ENCODE data around the gene NOD2.

The NOD2 gene

GRCh38 chr16:50655558-50656055 lies 37.8 kb upstream of the NOD2 start:
- H3K9me3 ChIP-seq (ENCODE audit: control insufficient read depth, low read length): no peaks in the 10 kb centered on the region
- no peak overlapping the region for H3K4me3 ChIP-seq (ENCODE audit: low read depth, low read length)
- H3K36me3 ChIP-seq (ENCODE audit: control insufficient read depth, insufficient read depth, low read length): no peaks in the 10 kb centered on the region
- no peak overlapping the region for H2AFZ ChIP-seq
- H3K27me3 ChIP-seq (ENCODE audit: control insufficient read depth, insufficient read depth, low read length): no peaks in the 10 kb centered on the region
- no peak overlapping the region for H3K27ac ChIP-seq
- no peak overlapping the region for H3K4me2 ChIP-seq (ENCODE audit: low read length)
- H3K9ac ChIP-seq: no peak overlapping the region
- no peaks in the 10 kb centered on the region for H3K4me1 ChIP-seq
- no peaks in the 10 kb centered on the region for H3K79me2 ChIP-seq
- no peak for TF ChIP-seq CTCF (IDR thresholded peaks at IDR 0.05)

GRCh38 chr16:50657241-50657640 lies 36.2 kb upstream of the NOD2 start:
- no peak overlapping the region for H2AFZ ChIP-seq
- H3K4me1 ChIP-seq: no peaks in the 10 kb centered on the region
- no peaks in the 10 kb centered on the region for H3K36me3 ChIP-seq (ENCODE audit: control insufficient read depth, insufficient read depth, low read length)
- no peak overlapping the region for H3K27ac ChIP-seq
- H3K4me3 ChIP-seq (ENCODE audit: low read depth, low read length): no peak overlapping the region
- H3K79me2 ChIP-seq: no peaks in the 10 kb centered on the region
- H3K9ac ChIP-seq: no peak overlapping the region
- H3K27me3 ChIP-seq (ENCODE audit: control insufficient read depth, insufficient read depth, low read length): no peaks in the 10 kb centered on the region
- no peaks in the 10 kb centered on the region for H3K9me3 ChIP-seq (ENCODE audit: control insufficient read depth, low read length)
- no peak overlapping the region for H3K4me2 ChIP-seq (ENCODE audit: low read length)
- no peak for TF ChIP-seq CTCF (IDR thresholded peaks at IDR 0.05)

DNA sequence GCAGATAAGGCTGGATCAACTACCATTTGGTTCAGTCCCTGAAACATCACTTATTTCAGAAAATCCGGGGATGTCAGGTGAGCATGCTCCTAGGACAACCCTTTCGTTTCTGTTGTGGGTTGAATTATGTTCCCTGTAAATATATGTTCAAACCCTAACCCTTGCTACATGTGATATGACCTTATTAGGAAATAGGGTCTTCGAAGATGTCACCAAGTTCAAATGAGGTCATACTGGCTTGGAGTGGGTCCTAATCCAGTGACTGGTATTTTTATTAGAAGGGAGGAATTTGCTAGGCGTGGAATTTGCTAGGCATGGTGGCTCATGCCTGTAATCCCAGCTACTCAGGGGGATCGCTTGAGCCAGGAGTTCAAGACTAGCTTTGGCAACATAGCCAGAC lies 33.6 kb upstream of the NOD2 start:
- no peaks in the 10 kb centered on the region for H3K36me3 ChIP-seq (ENCODE audit: control insufficient read depth, insufficient read depth, low read length)

DNA sequence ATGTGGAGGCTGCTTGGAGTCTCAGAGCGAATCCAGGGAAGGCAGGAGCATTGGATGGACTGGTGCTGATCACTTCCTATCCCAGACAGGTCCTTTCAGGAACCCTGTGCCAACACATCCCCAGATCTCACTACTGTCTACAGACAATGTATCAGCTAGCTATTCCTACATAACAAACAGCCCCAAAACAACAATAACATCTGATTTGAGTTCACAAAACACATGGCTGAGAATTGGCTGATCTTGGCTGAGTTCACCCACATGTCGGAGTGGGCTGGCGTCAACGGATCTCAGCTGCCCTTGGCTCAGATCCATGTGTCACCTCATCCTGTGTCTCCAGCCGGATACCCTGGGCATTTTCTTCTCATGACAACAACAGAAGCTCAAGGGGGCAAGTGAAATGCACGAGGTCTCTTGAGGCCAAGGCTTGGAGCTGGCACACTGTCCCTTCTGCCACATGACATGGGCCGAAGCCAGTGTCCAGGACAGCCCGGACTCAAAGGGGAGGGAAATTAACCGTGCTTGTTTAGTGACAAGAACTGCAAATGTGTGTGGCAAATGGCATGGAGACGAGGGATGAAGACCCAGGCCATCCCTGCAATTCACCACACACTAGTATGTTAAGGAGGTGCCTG lies 31.0 kb upstream of the NOD2 start:
- no peak overlapping the region for H3K4me3 ChIP-seq (ENCODE audit: low read depth, low read length)
- H2AFZ ChIP-seq: no peak overlapping the region
- H3K9me3 ChIP-seq (ENCODE audit: control insufficient read depth, low read length): no peaks in the 10 kb centered on the region
- no peak for TF ChIP-seq CTCF (IDR thresholded peaks at IDR 0.05)
- no peaks in the 10 kb centered on the region for H3K4me1 ChIP-seq
- no peak overlapping the region for H3K4me2 ChIP-seq (ENCODE audit: low read length)
- H3K27ac ChIP-seq: no peak overlapping the region
- H3K9ac ChIP-seq: no peak overlapping the region
- H3K36me3 ChIP-seq (ENCODE audit: control insufficient read depth, insufficient read depth, low read length): no peaks in the 10 kb centered on the region
- H3K27me3 ChIP-seq (ENCODE audit: control insufficient read depth, insufficient read depth, low read length): no peaks in the 10 kb centered on the region
- no peaks in the 10 kb centered on the region for H3K79me2 ChIP-seq

More for the DNA sequence above, 33.6 kb upstream of the NOD2 start:
- no peaks in the 10 kb centered on the region for H3K4me1 ChIP-seq
- no peak overlapping the region for H3K4me2 ChIP-seq (ENCODE audit: low read length)
- TF ChIP-seq CTCF (IDR thresholded peaks at IDR 0.05): no peak
- H3K27me3 ChIP-seq (ENCODE audit: control insufficient read depth, insufficient read depth, low read length): no peaks in the 10 kb centered on the region
- no peak overlapping the region for H3K9ac ChIP-seq
- no peaks in the 10 kb centered on the region for H3K9me3 ChIP-seq (ENCODE audit: control insufficient read depth, low read length)
- H3K27ac ChIP-seq: no peak overlapping the region
- no peaks in the 10 kb centered on the region for H3K79me2 ChIP-seq
- no peak overlapping the region for H3K4me3 ChIP-seq (ENCODE audit: low read depth, low read length)
- no peak overlapping the region for H2AFZ ChIP-seq

DNA sequence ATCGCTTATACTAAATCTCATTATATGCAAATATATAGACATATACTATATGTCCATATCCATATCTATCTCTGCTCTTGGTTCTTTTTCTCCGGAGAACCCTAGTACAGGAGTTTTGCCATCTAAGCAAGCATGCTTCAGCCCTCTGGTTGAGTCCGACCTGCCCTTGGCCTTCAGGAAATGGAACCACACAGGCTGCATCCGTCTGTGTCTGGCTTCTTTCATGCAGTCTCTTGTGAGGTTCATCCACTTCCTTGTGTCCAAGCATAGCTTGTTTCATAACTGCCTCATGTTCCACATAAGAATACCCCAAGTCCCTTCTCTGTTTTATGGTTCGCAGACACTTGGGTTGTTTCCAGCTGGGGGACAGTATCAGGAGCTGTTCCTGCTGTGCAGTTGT lies 29.1 kb upstream of the NOD2 start:
- H3K27ac ChIP-seq: no peak overlapping the region
- H3K4me2 ChIP-seq (ENCODE audit: low read length): no peak overlapping the region
- TF ChIP-seq CTCF (IDR thresholded peaks at IDR 0.05): no peak
- H3K79me2 ChIP-seq: no peaks in the 10 kb centered on the region
- no peak overlapping the region for H3K4me3 ChIP-seq (ENCODE audit: low read depth, low read length)
- no peak overlapping the region for H2AFZ ChIP-seq
- H3K9me3 ChIP-seq (ENCODE audit: control insufficient read depth, low read length): no peaks in the 10 kb centered on the region
- no peaks in the 10 kb centered on the region for H3K36me3 ChIP-seq (ENCODE audit: control insufficient read depth, insufficient read depth, low read length)
- no peak overlapping the region for H3K9ac ChIP-seq
- H3K27me3 ChIP-seq (ENCODE audit: control insufficient read depth, insufficient read depth, low read length): no peaks in the 10 kb centered on the region
- H3K4me1 ChIP-seq: no peaks in the 10 kb centered on the region
